Measurements from ENCODE around the gene SELENOI.
"Not testable (repeated sequence)": the region's sequence is repeated elsewhere in the genome, so short reads cannot be mapped to it uniquely, and the experiment has no call there.

SELENOI gene

GRCh38 chr2:26345545-26346453, at the start of gene SELENOI:
Gene SELENOI (plus strand): TSS chr2:26346143. CDS start chr2:26346233, 90 bp downstream.
- peak; percentile 100 for DNase-seq

GRCh38 chr2:26297061-26297460, 48.9 kb upstream of the SELENOI start:
- DNase-seq: no peak

- DNase-seq: no peak
Measured at GRCh38 chr2:26298286-26298637, 47.7 kb upstream of the SELENOI start.

- peak; percentile 58 for DNase-seq
Measured at GRCh38 chr2:26298638-26299393, 47.1 kb upstream of the SELENOI start.

GRCh38 chr2:26299471-26300101, 46.4 kb upstream of the SELENOI start:
- peak; percentile 29 for DNase-seq

GRCh38 chr2:26300234-26300925, 45.6 kb upstream of the SELENOI start:
- DNase-seq: peak; percentile 31

GRCh38 chr2:26302846-26303245, 43.1 kb upstream of the SELENOI start:
- DNase-seq: no peak

- not testable (repeated sequence) for DNase-seq
Measured at GRCh38 chr2:26305094-26305493, 40.8 kb upstream of the SELENOI start.

GRCh38 chr2:26305540-26305939, 40.4 kb upstream of the SELENOI start:
- no peak for DNase-seq

- DNase-seq: no peak
Measured at GRCh38 chr2:26309921-26310320, 36.0 kb upstream of the SELENOI start.

GRCh38 chr2:26312471-26312870, 33.5 kb upstream of the SELENOI start:
- DNase-seq: no peak

- DNase-seq: no peak
Measured at GRCh38 chr2:26313446-26313845, 32.5 kb upstream of the SELENOI start.

- DNase-seq: no peak
Measured at GRCh38 chr2:26314243-26314642, 31.7 kb upstream of the SELENOI start.

GRCh38 chr2:26316041-26316440, 29.9 kb upstream of the SELENOI start:
- no peak for DNase-seq

- no peak for DNase-seq
Measured at GRCh38 chr2:26316845-26317244, 29.1 kb upstream of the SELENOI start.

- DNase-seq: no peak
Measured at GRCh38 chr2:26317377-26318105, 28.4 kb upstream of the SELENOI start.

- no peak for DNase-seq
Measured at GRCh38 chr2:26318950-26319349, 27.0 kb upstream of the SELENOI start.

- not testable (repeated sequence) for DNase-seq
Measured at GRCh38 chr2:26324479-26324878, 21.5 kb upstream of the SELENOI start.

- no peak for DNase-seq
Measured at GRCh38 chr2:26324903-26325302, 21.0 kb upstream of the SELENOI start.

- no peak for DNase-seq
Measured at GRCh38 chr2:26325851-26326250, 20.1 kb upstream of the SELENOI start.

- no peak for DNase-seq
Measured at GRCh38 chr2:26326514-26326913, 19.4 kb upstream of the SELENOI start.
